GM19467 (cell line): ENCODE data around the gene FOSB.

ENCODE experiments used
- ATAC-seq: cut with Tn5 transposase; IDR thresholded peaks from one replicate; pipeline ENCODE4 v1.9.1; 2021; ENCODE audit warnings: mild to moderate bottlenecking, moderate library complexity; ENCODE audit not compliant: unreplicated experiment

Gene FOSB

GRCh38 chr19:45467115-45467455 lies 711 bp upstream of the FOSB start:
- ATAC-seq: no peak

GRCh38 chr19:45468159-45468651 lies 409 bp downstream of the FOSB start:
- peak; percentile 10 for ATAC-seq

- ATAC-seq: no peak
These were observed 971 bp downstream of the FOSB start for GRCh38 chr19:45468803-45469131.

GRCh38 chr19:45469132-45469944 lies 1.5 kb downstream of the FOSB start:
- peak; percentile 47 for ATAC-seq

- ATAC-seq: no peak
These were observed 2.4 kb downstream of the FOSB start for GRCh38 chr19:45469945-45470761.

GRCh38 chr19:45470762-45471081 lies 2.9 kb downstream of the FOSB start:
- no peak for ATAC-seq

- no peak for ATAC-seq
These were observed 3.5 kb downstream of the FOSB start for GRCh38 chr19:45471111-45471930.

GRCh38 chr19:45471931-45472562 lies 4.3 kb downstream of the FOSB start:
- ATAC-seq: no peak

- no peak for ATAC-seq
These were observed 5.0 kb downstream of the FOSB start for GRCh38 chr19:45472563-45473366.

- no peak for ATAC-seq
These were observed 5.5 kb downstream of the FOSB start for GRCh38 chr19:45473367-45473681.

- ATAC-seq: no peak
These were observed 6.1 kb downstream of the FOSB start for GRCh38 chr19:45473682-45474605.

GRCh38 chr19:45474606-45475521 lies 7.1 kb downstream of the FOSB start:
- ATAC-seq: no peak

GRCh38 chr19:45475537-45476291 lies 7.9 kb downstream of the FOSB start:
- no peak for ATAC-seq

GRCh38 chr19:45476304-45476703 lies 8.5 kb downstream of the FOSB start:
- no peak for ATAC-seq

GRCh38 chr19:45477186-45477585 lies 9.4 kb downstream of the FOSB start:
- ATAC-seq: no peak

- peak; percentile 4 for ATAC-seq
These were observed 10.1 kb downstream of the FOSB start for GRCh38 chr19:45477713-45478453.
